Measurements from ENCODE around the gene KPRP. TPM values are rescaled to one million over a fixed set of nuclear protein-coding genes. Genes with fewer than 3 reads are reported as not detected.

KPRP gene
- total RNA-seq, 1 donor from 2014 or later, result not detected

GRCh38 chr1:152768847-152769533 lies 11.2 kb downstream of the KPRP start:
- Mint-ChIP-seq H3K4me1 (ENCODE audit: unreplicated experiment) (no peaks in the 10 kb centered on the region), H3K36me3 (ENCODE audit: unreplicated experiment) (no peaks in the 10 kb centered on the region), H3K27me3 (ENCODE audit: unreplicated experiment) (no peaks in the 10 kb centered on the region), H3K4me3 (ENCODE audit: unreplicated experiment) (no peak overlapping the region), H3K9me3 (ENCODE audit: unreplicated experiment) (peaks cover 8% of the 10 kb centered on the region), H3K27ac (ENCODE audit: unreplicated experiment) (no peak overlapping the region)
- DNase-seq (ENCODE audit: extremely low spot score, unreplicated experiment), result no peak
- no peak for TF ChIP-seq CTCF (IDR thresholded peaks at IDR 0.05)

- Mint-ChIP-seq H3K4me1 (ENCODE audit: unreplicated experiment) (no peaks in the 10 kb centered on the region), H3K27me3 (ENCODE audit: unreplicated experiment) (no peaks in the 10 kb centered on the region), H3K36me3 (ENCODE audit: unreplicated experiment) (no peaks in the 10 kb centered on the region), H3K27ac (ENCODE audit: unreplicated experiment) (no peak overlapping the region), H3K9me3 (ENCODE audit: unreplicated experiment) (peaks cover 15% of the 10 kb centered on the region), H3K4me3 (ENCODE audit: unreplicated experiment) (no peak overlapping the region)
- TF ChIP-seq CTCF (IDR thresholded peaks at IDR 0.05), result no peak
- no peak for DNase-seq (ENCODE audit: extremely low spot score, unreplicated experiment)
Measured at GRCh38 chr1:152770411-152770810, 12.6 kb downstream of the KPRP start.

GRCh38 chr1:152774875-152775274 lies 17.1 kb downstream of the KPRP start, which contains the start of gene LCE1F:
Gene LCE1F, plus strand, starts transcription at chr1:152775140. Its CDS starts 1,232 bp downstream, at chr1:152776372.
- Mint-ChIP-seq H3K27me3 (ENCODE audit: unreplicated experiment) (no peaks in the 10 kb centered on the region), H3K4me3 (ENCODE audit: unreplicated experiment) (no peak within 1 kb of the TSS), H3K9me3 (ENCODE audit: unreplicated experiment) (peaks cover 15% of the 10 kb centered on the region), H3K36me3 (ENCODE audit: unreplicated experiment) (no peaks in the 10 kb centered on the region), H3K4me1 (ENCODE audit: unreplicated experiment) (no peaks in the 10 kb centered on the region), H3K27ac (ENCODE audit: unreplicated experiment) (no peak within 1 kb of the TSS)
- TF ChIP-seq CTCF (IDR thresholded peaks at IDR 0.05), result no peak
- no peak for DNase-seq (ENCODE audit: extremely low spot score, unreplicated experiment)

- no peaks in the 10 kb centered on the region for H3K27me3 Mint-ChIP-seq (ENCODE audit: unreplicated experiment)
- no peak overlapping the region for H3K4me3 Mint-ChIP-seq (ENCODE audit: unreplicated experiment)
- TF ChIP-seq CTCF (IDR thresholded peaks at IDR 0.05), result no peak
- H3K27ac Mint-ChIP-seq (ENCODE audit: unreplicated experiment), result no peak overlapping the region
- no peak for DNase-seq (ENCODE audit: extremely low spot score, unreplicated experiment)
- peaks cover 11% of the 10 kb centered on the region for H3K9me3 Mint-ChIP-seq (ENCODE audit: unreplicated experiment)
- H3K36me3 Mint-ChIP-seq (ENCODE audit: unreplicated experiment), result no peaks in the 10 kb centered on the region
- H3K4me1 Mint-ChIP-seq (ENCODE audit: unreplicated experiment), result no peaks in the 10 kb centered on the region
Measured at GRCh38 chr1:152776361-152776760, 18.5 kb downstream of the KPRP start.

GRCh38 chr1:152777510-152778137 lies 19.8 kb downstream of the KPRP start:
- Mint-ChIP-seq H3K27me3 (ENCODE audit: unreplicated experiment) (no peaks in the 10 kb centered on the region), H3K36me3 (ENCODE audit: unreplicated experiment) (no peaks in the 10 kb centered on the region), H3K4me1 (ENCODE audit: unreplicated experiment) (no peaks in the 10 kb centered on the region), H3K27ac (ENCODE audit: unreplicated experiment) (no peak overlapping the region), H3K9me3 (ENCODE audit: unreplicated experiment) (peaks cover 7% of the 10 kb centered on the region), H3K4me3 (ENCODE audit: unreplicated experiment) (no peak overlapping the region)
- TF ChIP-seq CTCF (IDR thresholded peaks at IDR 0.05), result no peak
- no peak for DNase-seq (ENCODE audit: extremely low spot score, unreplicated experiment)

All from osteocyte (in vitro differentiated cells).